GM12864 (cell line): Measurements from ENCODE around the gene B9D2.
"Not testable (repeated sequence)": the region's sequence is repeated elsewhere in the genome, so short reads cannot be mapped to it uniquely, and the experiment has no call there.

Experiments used
- DNase-seq: peaks from one replicate; pipeline ENCODE4 v3.0.0-alpha.2; 2011; ENCODE audit warnings: low read depth
- H3K4me3 ChIP-seq: 2 replicates; pipeline ENCODE4 v1.5.1; 2011; ENCODE audit warnings: mild to moderate bottlenecking, low read depth, low read length, control low read depth
- CTCF ChIP-seq: IDR thresholded peaks from 2 replicates; pipeline ENCODE4 v1.5.1; 2011; ENCODE audit warnings: low read depth, mild to moderate bottlenecking, moderate library complexity, low read length, control low read depth, inconsistent platforms; ENCODE audit errors: missing control alignments

B9D2 gene

GRCh38 chr19:41363753-41364523 lies at the start of gene B9D2:
TSS of gene B9D2 (minus strand) at chr19:41364149. CDS start at chr19:41363519, 630 bp downstream.
- H3K4me3 ChIP-seq = peak within 1 kb of the TSS; percentile 73
- no peak for TF ChIP-seq CTCF
- peak; percentile 97 for DNase-seq

- no peak for DNase-seq
- H3K4me3 ChIP-seq = no peak overlapping the region
- TF ChIP-seq CTCF = no peak
Measured at GRCh38 chr19:41412953-41413352, 49.0 kb upstream of the B9D2 start.

- DNase-seq = no peak
- TF ChIP-seq CTCF = no peak
- no peak overlapping the region for H3K4me3 ChIP-seq
Measured at GRCh38 chr19:41411968-41412265, 48.0 kb upstream of the B9D2 start.

DNA sequence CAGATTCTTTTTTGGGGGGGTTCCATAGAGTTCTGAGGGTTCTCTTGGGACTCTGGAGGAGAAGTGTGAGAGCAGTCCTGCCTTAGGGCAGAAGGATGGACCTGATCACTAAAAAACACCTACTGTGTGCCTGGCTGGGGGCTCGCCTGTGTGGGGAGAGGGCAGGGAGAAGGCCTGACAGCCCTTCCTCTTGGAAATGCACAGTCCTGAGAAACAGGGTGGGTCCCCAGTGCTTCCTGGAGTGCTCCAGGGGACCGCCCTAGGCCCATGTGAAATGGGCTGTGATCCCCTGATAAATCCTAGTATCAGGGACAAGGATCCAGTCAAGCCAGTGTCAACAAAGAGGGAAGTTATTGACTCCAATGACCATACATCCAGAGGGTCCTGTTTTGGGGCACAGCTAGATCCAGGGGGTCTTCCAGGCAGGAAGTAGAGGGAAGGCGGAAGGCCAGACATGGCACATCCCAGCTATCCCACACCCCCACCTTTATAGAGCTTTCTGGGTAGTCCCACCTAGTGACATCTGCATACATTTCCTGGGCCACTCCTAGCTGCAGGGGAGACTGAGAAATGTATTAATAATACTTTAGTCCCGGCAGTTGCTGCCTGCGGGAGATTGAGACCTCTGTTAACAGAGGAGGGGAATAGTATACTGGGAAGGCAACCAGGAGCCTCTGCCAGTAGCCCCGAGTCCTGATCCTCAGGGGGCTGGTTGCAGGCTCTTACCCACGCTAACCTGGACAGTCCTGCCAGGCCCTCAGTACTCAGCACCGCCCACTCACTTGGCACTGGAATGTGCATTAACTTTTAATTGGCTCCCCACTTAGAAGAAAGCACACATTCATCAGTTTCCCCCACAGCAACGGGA lies 47.4 kb upstream of the B9D2 start:
- H3K4me3 ChIP-seq = no peak overlapping the region
- DNase-seq = no peak
- TF ChIP-seq CTCF = no peak

DNA sequence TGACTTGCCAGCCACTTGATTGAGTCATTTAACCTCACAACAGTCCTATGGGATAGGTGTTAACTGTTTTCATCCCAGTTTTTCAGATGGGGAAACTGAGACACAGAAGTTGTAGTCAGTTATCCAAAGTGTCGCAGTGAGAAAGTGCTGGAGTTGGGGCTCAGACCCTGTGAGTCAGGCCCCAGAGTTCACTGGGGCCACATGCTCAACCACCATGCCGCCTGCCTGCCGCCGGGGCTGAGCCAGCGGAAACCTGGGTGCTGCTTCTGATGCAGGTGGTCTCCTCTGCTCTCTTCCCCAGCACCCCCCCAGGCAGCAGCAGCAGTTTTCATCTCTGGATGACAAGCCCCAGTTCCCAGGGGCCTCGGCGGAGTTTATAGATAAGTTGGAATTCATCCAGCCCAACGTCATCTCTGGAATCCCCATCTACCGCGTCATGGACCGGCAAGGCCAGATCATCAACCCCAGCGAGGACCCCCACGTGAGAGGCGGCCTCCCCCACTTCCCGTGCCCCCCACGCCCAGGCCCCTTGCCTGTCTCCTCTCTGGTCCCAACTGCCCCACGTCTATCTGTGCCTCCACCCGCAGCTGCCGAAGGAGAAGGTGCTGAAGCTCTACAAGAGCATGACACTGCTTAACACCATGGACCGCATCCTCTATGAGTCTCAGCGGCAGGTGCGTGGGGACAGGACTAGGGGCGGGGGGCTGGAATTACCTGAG lies 46.5 kb upstream of the B9D2 start:
- no peak overlapping the region for H3K4me3 ChIP-seq
- no peak for DNase-seq
- no peak for TF ChIP-seq CTCF

GRCh38 chr19:41409288-41409687 lies 45.3 kb upstream of the B9D2 start:
- no peak for DNase-seq
- TF ChIP-seq CTCF = no peak
- H3K4me3 ChIP-seq = no peak overlapping the region

DNA sequence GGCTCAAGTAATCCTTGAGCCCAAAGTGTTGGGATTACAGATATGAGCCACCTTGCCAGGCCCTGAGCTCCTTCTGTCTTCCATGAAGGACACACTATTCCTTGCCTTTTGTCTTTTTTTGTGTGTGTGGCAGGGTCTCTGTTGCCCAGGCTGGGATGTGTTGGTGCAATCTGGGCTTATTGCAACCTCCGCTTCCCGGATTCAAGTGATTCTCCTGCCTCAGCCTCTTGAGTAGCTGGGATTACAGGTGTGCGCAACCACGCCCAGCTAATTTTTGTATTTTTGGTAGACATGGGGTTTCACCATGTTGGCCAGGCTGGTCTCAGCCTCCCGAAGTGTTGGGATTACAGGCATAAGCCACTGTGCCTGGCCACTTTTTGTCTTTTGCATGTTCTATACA lies 44.9 kb upstream of the B9D2 start:
- not testable (repeated sequence) for H3K4me3 ChIP-seq, DNase-seq
